Limb (tissue), 2 donors: ENCODE measurements around the gene SPDYE2.
"Not testable (repeated sequence)": the region's sequence is repeated elsewhere in the genome, so short reads cannot be mapped to it uniquely, and the experiment has no call there.

Experiments
- DNase-seq, 2 donors: peaks; one replicate each; pipeline ENCODE4 v3.0.0-alpha.2; 2016; ENCODE audit errors: extremely low spot score in 2 of 2

Gene SPDYE2

GRCh38 chr7:102602317-102602716 is 51.3 kb downstream of the SPDYE2 start:
- DNase-seq: not testable (repeated sequence)

- DNase-seq: not testable (repeated sequence)
Observed at GRCh38 chr7:102604431-102605145, 53.6 kb downstream of the SPDYE2 start.

- DNase-seq: not testable (repeated sequence)
Observed at GRCh38 chr7:102606848-102607247, 55.8 kb downstream of the SPDYE2 start.

GRCh38 chr7:102609734-102610133 is 58.7 kb downstream of the SPDYE2 start:
- DNase-seq: not testable (repeated sequence)

- DNase-seq: not testable (repeated sequence)
Observed at GRCh38 chr7:102610441-102610840, 59.4 kb downstream of the SPDYE2 start.

GRCh38 chr7:102611013-102611674 is 60.1 kb downstream of the SPDYE2 start:
- DNase-seq: not testable (repeated sequence)

- DNase-seq: peak in 1 of 2 donors; percentile 70
Observed at GRCh38 chr7:102611675-102612325, 60.8 kb downstream of the SPDYE2 start.
